ENCODE data around the gene OR2F2. TPM values are rescaled to one million over a fixed set of nuclear protein-coding genes. Genes with fewer than 3 reads are reported as not detected.

Gene OR2F2
- total RNA-seq, 2 experiments from 2014 or later: not detected

GRCh38 chr7:143936087-143937009 is 1.3 kb downstream of the OR2F2 start:
- no peak for DNase-seq
- no peaks in the 10 kb centered on the region for H3K9me3 Mint-ChIP-seq (ENCODE audit: low read depth)
- H3K36me3 Mint-ChIP-seq: peaks cover 2% of the 10 kb centered on the region
- CTCF ChIA-PET: no interaction called here
- H3K4me1 Mint-ChIP-seq: peaks cover 14% of the 10 kb centered on the region
- ATAC-seq: no peak
- H3K4me3 Mint-ChIP-seq: no peak overlapping the region
- H3K27ac Mint-ChIP-seq: no peak overlapping the region
- H3K27me3 Mint-ChIP-seq: no peaks in the 10 kb centered on the region

- no peak for ATAC-seq
- no peaks in the 10 kb centered on the region for H3K36me3 Mint-ChIP-seq
- H3K4me1 Mint-ChIP-seq: no peaks in the 10 kb centered on the region
- no peak overlapping the region for H3K4me3 Mint-ChIP-seq
- peaks cover 14% of the 10 kb centered on the region for H3K27me3 Mint-ChIP-seq
- H3K27ac Mint-ChIP-seq: no peak overlapping the region
- no peak for DNase-seq
- H3K9me3 Mint-ChIP-seq (ENCODE audit: low read depth): no peaks in the 10 kb centered on the region
- CTCF ChIA-PET: interaction anchor here (0.5 kb wide), 1 partner anchor 426 kb away, joined by 3 read pairs; no protein-coding TSS in a partner anchor
These were observed 3.6 kb downstream of the OR2F2 start for GRCh38 chr7:143938379-143939243.

GRCh38 chr7:143945423-143945822 is 10.4 kb downstream of the OR2F2 start:
- ATAC-seq (no peak), DNase-seq (no peak)
- Mint-ChIP-seq H3K4me1 (no peaks in the 10 kb centered on the region), H3K36me3 (no peaks in the 10 kb centered on the region), H3K27ac (no peak overlapping the region), H3K27me3 (peaks cover 45% of the 10 kb centered on the region), H3K4me3 (no peak overlapping the region), H3K9me3 (ENCODE audit: low read depth) (no peaks in the 10 kb centered on the region)
- CTCF ChIA-PET: no interaction called here

GRCh38 chr7:143947111-143947510 is 12.1 kb downstream of the OR2F2 start:
- H3K36me3 Mint-ChIP-seq: no peaks in the 10 kb centered on the region
- H3K9me3 Mint-ChIP-seq (ENCODE audit: low read depth): no peaks in the 10 kb centered on the region
- H3K4me1 Mint-ChIP-seq: no peaks in the 10 kb centered on the region
- H3K27me3 Mint-ChIP-seq: peaks cover 41% of the 10 kb centered on the region
- ATAC-seq: no peak
- H3K27ac Mint-ChIP-seq: no peak overlapping the region
- no peak overlapping the region for H3K4me3 Mint-ChIP-seq
- DNase-seq: no peak
- CTCF ChIA-PET: no interaction called here

GRCh38 chr7:143948733-143949132 is 13.7 kb downstream of the OR2F2 start:
- peaks cover 40% of the 10 kb centered on the region for H3K27me3 Mint-ChIP-seq
- no peaks in the 10 kb centered on the region for H3K4me1 Mint-ChIP-seq

GRCh38 chr7:143953421-143953820 is 18.4 kb downstream of the OR2F2 start:
- Mint-ChIP-seq H3K4me1 (no peaks in the 10 kb centered on the region), H3K36me3 (no peaks in the 10 kb centered on the region), H3K9me3 (ENCODE audit: low read depth) (no peaks in the 10 kb centered on the region), H3K27ac (no peak overlapping the region), H3K27me3 (peaks cover 29% of the 10 kb centered on the region), H3K4me3 (no peak overlapping the region)
- CTCF ChIA-PET: no interaction called here
- ATAC-seq (no peak), DNase-seq (no peak)

More at GRCh38 chr7:143948733-143949132, 13.7 kb downstream of the OR2F2 start:
- no peak for ATAC-seq
- no peak for DNase-seq
- no peak overlapping the region for H3K4me3 Mint-ChIP-seq
- CTCF ChIA-PET: interaction anchor here (1.6 kb wide), 1 partner anchor 15 kb away, joined by 3 read pairs; no protein-coding TSS in a partner anchor
- H3K9me3 Mint-ChIP-seq (ENCODE audit: low read depth): no peaks in the 10 kb centered on the region
- no peak overlapping the region for H3K27ac Mint-ChIP-seq
- no peaks in the 10 kb centered on the region for H3K36me3 Mint-ChIP-seq

GRCh38 chr7:143954135-143954534 is 19.1 kb downstream of the OR2F2 start:
- no peak overlapping the region for H3K4me3 Mint-ChIP-seq
- no peak overlapping the region for H3K27ac Mint-ChIP-seq
- CTCF ChIA-PET: no interaction called here
- DNase-seq: no peak
- H3K9me3 Mint-ChIP-seq (ENCODE audit: low read depth): no peaks in the 10 kb centered on the region
- peaks cover 30% of the 10 kb centered on the region for H3K27me3 Mint-ChIP-seq
- H3K4me1 Mint-ChIP-seq: no peaks in the 10 kb centered on the region
- no peaks in the 10 kb centered on the region for H3K36me3 Mint-ChIP-seq
- ATAC-seq: no peak

GRCh38 chr7:143954544-143954943 is 19.5 kb downstream of the OR2F2 start, which contains the start of gene OR2F1:
Gene OR2F1 (plus strand): TSS chr7:143954844. CDS start chr7:143959971, 5,127 bp downstream.
- no peak for ATAC-seq
- no peaks in the 10 kb centered on the region for H3K4me1 Mint-ChIP-seq
- H3K36me3 Mint-ChIP-seq: no peaks in the 10 kb centered on the region
- H3K4me3 Mint-ChIP-seq: no peak within 1 kb of the TSS
- CTCF ChIA-PET: no interaction called here
- no peak for DNase-seq
- no peak within 1 kb of the TSS for H3K27ac Mint-ChIP-seq
- peaks cover 30% of the 10 kb centered on the region for H3K27me3 Mint-ChIP-seq
- no peaks in the 10 kb centered on the region for H3K9me3 Mint-ChIP-seq (ENCODE audit: low read depth)

- no peak for DNase-seq
- CTCF ChIA-PET: no interaction called here
- Mint-ChIP-seq H3K4me3 (no peak overlapping the region), H3K27me3 (peaks cover 24% of the 10 kb centered on the region), H3K27ac (no peak overlapping the region), H3K4me1 (no peaks in the 10 kb centered on the region), H3K9me3 (ENCODE audit: low read depth) (no peaks in the 10 kb centered on the region), H3K36me3 (no peaks in the 10 kb centered on the region)
- no peak for ATAC-seq
These were observed 23.7 kb downstream of the OR2F2 start for GRCh38 chr7:143958781-143959180.

GRCh38 chr7:143960813-143961610 is 26.0 kb downstream of the OR2F2 start:
- no peak for DNase-seq
- CTCF ChIA-PET: no interaction called here
- Mint-ChIP-seq H3K4me3 (no peak overlapping the region), H3K27ac (no peak overlapping the region), H3K4me1 (no peaks in the 10 kb centered on the region), H3K27me3 (peaks cover 21% of the 10 kb centered on the region), H3K36me3 (no peaks in the 10 kb centered on the region), H3K9me3 (ENCODE audit: low read depth) (no peaks in the 10 kb centered on the region)
- no peak for ATAC-seq

GRCh38 chr7:143965280-143965679 is 30.2 kb downstream of the OR2F2 start:
- Mint-ChIP-seq H3K27me3 (peaks cover 3% of the 10 kb centered on the region), H3K36me3 (no peaks in the 10 kb centered on the region), H3K27ac (no peak overlapping the region), H3K4me1 (no peaks in the 10 kb centered on the region), H3K4me3 (no peak overlapping the region), H3K9me3 (ENCODE audit: low read depth) (no peaks in the 10 kb centered on the region)
- CTCF ChIA-PET: no interaction called here
- no peak for DNase-seq
- no peak for ATAC-seq

GRCh38 chr7:143967398-143967797 is 32.4 kb downstream of the OR2F2 start:
- Mint-ChIP-seq H3K36me3 (no peaks in the 10 kb centered on the region), H3K4me1 (no peaks in the 10 kb centered on the region), H3K27ac (no peak overlapping the region), H3K27me3 (peaks cover 3% of the 10 kb centered on the region), H3K4me3 (no peak overlapping the region), H3K9me3 (ENCODE audit: low read depth) (no peaks in the 10 kb centered on the region)
- no peak for ATAC-seq
- CTCF ChIA-PET: no interaction called here
- DNase-seq: no peak

- Mint-ChIP-seq H3K27ac (no peak overlapping the region), H3K4me3 (no peak overlapping the region), H3K27me3 (peaks cover 10% of the 10 kb centered on the region), H3K9me3 (ENCODE audit: low read depth) (no peaks in the 10 kb centered on the region), H3K4me1 (no peaks in the 10 kb centered on the region), H3K36me3 (no peaks in the 10 kb centered on the region)
- ATAC-seq (no peak), DNase-seq (no peak)
- CTCF ChIA-PET: no interaction called here
These were observed 38.9 kb downstream of the OR2F2 start for GRCh38 chr7:143973870-143974416.
